Esophagus muscularis mucosa (tissue), 4 donors: ENCODE results near the gene TMEM126A. TPM values are rescaled to one million over a fixed set of nuclear protein-coding genes. Genes with fewer than 3 reads are reported as not detected.
"Not testable (repeated sequence)": the region's sequence is repeated elsewhere in the genome, so short reads cannot be mapped to it uniquely, and the experiment has no call there.

Experiments used
- DNase-seq: peaks from one replicate; pipeline ENCODE4 v3.0.0-alpha.2; 2017; ENCODE audit errors: extremely low spot score
- H3K27ac ChIP-seq, 4 donors: fragments of 200-600 bp; sonication (generic); replicated peaks in 1 of 4; 1 replicate in 3 of 4; 2 replicates in 1 of 4; pipeline ENCODE4 v1.5.1; 2016 to 2019; ENCODE audit warnings: mild to moderate bottlenecking in 1 of 4
- H3K27me3 ChIP-seq, 4 donors: fragments of 200-600 bp; sonication (generic); one replicate each; pipeline versions ENCODE4 v1.5.1 to v1.6.0; 2016 to 2019
- H3K36me3 ChIP-seq, 4 donors: fragments of 200-600 bp; sonication (generic); one replicate each; pipeline ENCODE4 v1.5.1; 2016 to 2019
- H3K4me1 ChIP-seq, 4 donors: fragments of 200-600 bp; sonication (generic); one replicate each; pipeline ENCODE4 v1.5.1; 2016 to 2019
- H3K4me3 ChIP-seq, 4 donors: fragments of 200-600 bp; sonication (generic); 1 replicate in 2 of 4; 2 replicates in 2 of 4; pipeline ENCODE4 v1.5.1; 2016 to 2019; ENCODE audit warnings: mild to moderate bottlenecking in 4 of 4, moderate library complexity in 1 of 4
- H3K9me3 ChIP-seq, 4 donors: fragments of 200-600 bp; sonication (generic); 1 replicate in 3 of 4; 2 replicates in 1 of 4; pipeline ENCODE4 v1.5.1; 2016 to 2019
- EP300 ChIP-seq: sonication (generic); formaldehyde crosslinking; IDR thresholded peaks from one replicate; pipeline ENCODE4 v1.6.1; 2017; ENCODE audit warnings: antibody characterized with exemption
- POLR2A ChIP-seq: fragments of 450-650 bp; IDR thresholded peaks from one replicate; pipeline ENCODE4 v1.6.1; 2017; ENCODE audit warnings: antibody characterized with exemption, moderate library complexity, mild to moderate bottlenecking, low read depth
- POLR2AphosphoS5 ChIP-seq, 2 donors: sonication (generic); formaldehyde crosslinking; IDR thresholded peaks; one replicate each; pipeline ENCODE4 v1.6.1; 2017; ENCODE audit warnings: antibody characterized with exemption in 2 of 2
- WGBS: methylation state at CpG from one replicate; pipeline ENCODE4 v1.1.5; 2018; 5-methylcytosine and 5-hydroxymethylcytosine counted together
- intact Hi-C: fragments of 100-400 bp; cut with DNase I; formaldehyde crosslinking; loops from one replicate; pipeline ENCODE4 v1.15.1; 2023
- total RNA-seq, 4 donors: library from RNA; depleted of rRNA; stranded (reverse); fragments of >200 nt; gene quantifications; one replicate each; pipeline versions ENCODE4 v1.1.0 to v1.2.1, GENCODE V29; 2016
- TF ChIP-seq, protein P1 (sequence below), 3 experiments: fragments of 200-600 bp in 2 of 3; fragments of 450-650 bp in 1 of 3; sonication (generic) in 2 of 3; IDR thresholded peaks; one replicate each; pipeline ENCODE4 v1.5.1; 2017 to 2019; ENCODE audit warnings: antibody characterized with exemption in 3 of 3, mild to moderate bottlenecking in 2 of 3, moderate library complexity in 1 of 3

TMEM126A gene
- total RNA-seq = 10 to 100 TPM; 19.0 to 48.6 (median 26.8) TPM

DNA sequence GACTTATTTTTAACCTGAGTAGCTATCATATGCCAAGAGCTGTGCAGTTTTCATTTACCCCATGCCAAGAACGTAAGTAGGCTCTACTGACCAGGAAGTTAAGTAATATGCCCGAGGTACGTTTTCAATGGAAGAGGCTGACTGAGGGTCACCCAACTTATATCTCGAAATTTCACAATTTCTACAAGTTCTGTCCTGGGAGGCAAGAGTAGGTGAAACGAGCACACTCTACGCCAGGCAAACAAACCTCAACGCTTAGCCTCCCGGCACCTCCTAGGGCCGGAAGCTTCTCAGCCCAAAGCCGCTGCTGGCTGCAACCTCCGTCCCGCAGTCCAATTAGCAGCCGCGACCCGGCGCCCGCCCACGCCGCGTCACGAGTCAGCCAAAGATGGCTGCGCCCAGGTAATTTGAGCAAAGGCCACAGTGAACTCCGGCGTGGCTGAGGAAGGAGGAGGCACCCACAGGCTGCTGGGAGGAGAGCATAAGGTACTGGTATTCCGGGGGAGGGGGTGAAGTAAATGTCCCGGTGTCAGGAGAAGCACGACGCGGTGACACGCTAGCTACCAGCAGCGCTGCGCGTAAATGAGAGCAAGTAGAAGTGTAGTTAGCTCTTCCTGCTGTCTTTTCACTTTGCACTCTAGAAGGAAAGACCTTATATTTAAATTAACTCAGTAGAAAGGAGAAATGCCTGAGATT, at the start of gene TMEM126A:
Gene TMEM126A, plus strand, starts transcription at position 364 of the 696 bp plus-strand sequence. CDS start 2,289 bp downstream, outside the sequence.
- Histone ChIP-seq H3K36me3 (peaks cover 0 to 14% (median 3%) of the 10 kb centered on the region in 4 donors), H3K27ac (peak within 1 kb of the TSS; percentile 82 to 86 (median 84)), H3K27me3 (no peaks in the 10 kb centered on the region), H3K4me3 (peak within 1 kb of the TSS; percentile 59 to 82 (median 73)), H3K9me3 (no peaks in the 10 kb centered on the region), H3K4me1 (peaks cover 20 to 25% (median 21%) of the 10 kb centered on the region in 4 donors)
- WGBS = 1% methylated on average over 18 of the region's 33 CpGs
- TF ChIP-seq, protein P1, sequence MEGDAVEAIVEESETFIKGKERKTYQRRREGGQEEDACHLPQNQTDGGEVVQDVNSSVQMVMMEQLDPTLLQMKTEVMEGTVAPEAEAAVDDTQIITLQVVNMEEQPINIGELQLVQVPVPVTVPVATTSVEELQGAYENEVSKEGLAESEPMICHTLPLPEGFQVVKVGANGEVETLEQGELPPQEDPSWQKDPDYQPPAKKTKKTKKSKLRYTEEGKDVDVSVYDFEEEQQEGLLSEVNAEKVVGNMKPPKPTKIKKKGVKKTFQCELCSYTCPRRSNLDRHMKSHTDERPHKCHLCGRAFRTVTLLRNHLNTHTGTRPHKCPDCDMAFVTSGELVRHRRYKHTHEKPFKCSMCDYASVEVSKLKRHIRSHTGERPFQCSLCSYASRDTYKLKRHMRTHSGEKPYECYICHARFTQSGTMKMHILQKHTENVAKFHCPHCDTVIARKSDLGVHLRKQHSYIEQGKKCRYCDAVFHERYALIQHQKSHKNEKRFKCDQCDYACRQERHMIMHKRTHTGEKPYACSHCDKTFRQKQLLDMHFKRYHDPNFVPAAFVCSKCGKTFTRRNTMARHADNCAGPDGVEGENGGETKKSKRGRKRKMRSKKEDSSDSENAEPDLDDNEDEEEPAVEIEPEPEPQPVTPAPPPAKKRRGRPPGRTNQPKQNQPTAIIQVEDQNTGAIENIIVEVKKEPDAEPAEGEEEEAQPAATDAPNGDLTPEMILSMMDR (IDR thresholded peaks at IDR 0.05) = no peak
- TF ChIP-seq POLR2A = peak; percentile 52
- TF ChIP-seq EP300 = no peak
- TF ChIP-seq POLR2AphosphoS5 (IDR thresholded peaks at IDR 0.05) = peak; percentile 90 to 91
- intact Hi-C loops = loop anchor here (2.0 kb wide), 1 partner anchor 19 kb away; the partner anchor contains the start of gene TMEM126B
- DNase-seq = peak; percentile 97

GRCh38 chr11:85599083-85599482, 48.7 kb upstream of the TMEM126A start:
- H3K27me3 ChIP-seq = no peaks in the 10 kb centered on the region
- no peaks in the 10 kb centered on the region for H3K9me3 ChIP-seq
- H3K4me1 ChIP-seq = no peaks in the 10 kb centered on the region
- no peaks in the 10 kb centered on the region for H3K36me3 ChIP-seq
- intact Hi-C loops = loop anchor here (5.0 to 10.0 kb wide), 3 partner anchors 63 to 616 kb away; partner anchors contain the start of gene CCDC83
- H3K4me3 ChIP-seq = no peak overlapping the region
- no peak for DNase-seq
- 69% methylated on average over 5 of the region's 5 CpGs for WGBS
- no peak for TF ChIP-seq EP300
- no peak overlapping the region for H3K27ac ChIP-seq

GRCh38 chr11:85602526-85603213, 45.1 kb upstream of the TMEM126A start:
- H3K27ac ChIP-seq = no peak overlapping the region
- TF ChIP-seq POLR2A (no peak), EP300 (no peak), POLR2AphosphoS5 (IDR thresholded peaks at IDR 0.05) (no peak)
- TF ChIP-seq, protein P1 (IDR thresholded peaks at IDR 0.05) = no peak
- no peaks in the 10 kb centered on the region for H3K4me1 ChIP-seq
- no peak overlapping the region for H3K4me3 ChIP-seq
- intact Hi-C loops = no loop called here
- 96% methylated on average over 2 of the region's 2 CpGs for WGBS
- H3K9me3 ChIP-seq = no peaks in the 10 kb centered on the region
- DNase-seq = no peak
- no peaks in the 10 kb centered on the region for H3K27me3 ChIP-seq
- no peaks in the 10 kb centered on the region for H3K36me3 ChIP-seq

DNA sequence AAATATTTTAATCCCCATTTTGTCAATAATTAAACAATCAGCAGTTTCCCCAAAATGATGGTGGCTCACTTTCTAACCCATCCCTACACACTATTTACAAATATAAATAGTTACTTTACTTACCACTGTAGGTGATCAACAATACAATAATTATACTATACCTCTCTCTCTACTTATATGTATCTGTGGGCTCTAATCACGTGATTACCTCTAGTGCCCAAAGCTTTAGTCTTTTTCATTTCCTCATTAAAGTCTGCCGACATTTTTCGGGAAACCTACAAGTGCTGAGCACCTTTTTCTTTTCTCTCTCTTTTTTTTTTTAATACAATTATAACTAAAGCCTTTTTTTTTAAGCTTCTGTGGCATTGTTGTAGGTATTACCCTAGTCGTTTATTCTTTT, 44.5 kb upstream of the TMEM126A start:
- no peaks in the 10 kb centered on the region for H3K36me3 ChIP-seq
- H3K4me3 ChIP-seq = no peak overlapping the region
- H3K9me3 ChIP-seq = no peaks in the 10 kb centered on the region
- no peak overlapping the region for H3K27ac ChIP-seq
- H3K4me1 ChIP-seq = no peaks in the 10 kb centered on the region
- 95% methylated on average over 4 of the region's 4 CpGs for WGBS
- intact Hi-C loops = no loop called here
- TF ChIP-seq, protein P1 (IDR thresholded peaks at IDR 0.05) = no peak
- TF ChIP-seq EP300 = no peak
- H3K27me3 ChIP-seq = no peaks in the 10 kb centered on the region
- DNase-seq = no peak

GRCh38 chr11:85606237-85606636, 41.5 kb upstream of the TMEM126A start:
- intact Hi-C loops, H3K4me3 ChIP-seq, H3K27me3 ChIP-seq, DNase-seq, H3K36me3 ChIP-seq, H3K4me1 ChIP-seq, H3K9me3 ChIP-seq, H3K27ac ChIP-seq: not testable (repeated sequence)
- WGBS = 98% methylated on average over 3 of the region's 3 CpGs

GRCh38 chr11:85608621-85609020, 39.1 kb upstream of the TMEM126A start:
- DNase-seq, H3K27ac ChIP-seq, intact Hi-C loops, H3K9me3 ChIP-seq, H3K4me3 ChIP-seq, H3K4me1 ChIP-seq, H3K36me3 ChIP-seq, H3K27me3 ChIP-seq: not testable (repeated sequence)

GRCh38 chr11:85609286-85609685, 38.5 kb upstream of the TMEM126A start:
- H3K9me3 ChIP-seq, DNase-seq, H3K4me3 ChIP-seq, H3K36me3 ChIP-seq, intact Hi-C loops, H3K27ac ChIP-seq, H3K27me3 ChIP-seq, H3K4me1 ChIP-seq: not testable (repeated sequence)
- WGBS = 84% methylated on average over 2 of the region's 2 CpGs

DNA sequence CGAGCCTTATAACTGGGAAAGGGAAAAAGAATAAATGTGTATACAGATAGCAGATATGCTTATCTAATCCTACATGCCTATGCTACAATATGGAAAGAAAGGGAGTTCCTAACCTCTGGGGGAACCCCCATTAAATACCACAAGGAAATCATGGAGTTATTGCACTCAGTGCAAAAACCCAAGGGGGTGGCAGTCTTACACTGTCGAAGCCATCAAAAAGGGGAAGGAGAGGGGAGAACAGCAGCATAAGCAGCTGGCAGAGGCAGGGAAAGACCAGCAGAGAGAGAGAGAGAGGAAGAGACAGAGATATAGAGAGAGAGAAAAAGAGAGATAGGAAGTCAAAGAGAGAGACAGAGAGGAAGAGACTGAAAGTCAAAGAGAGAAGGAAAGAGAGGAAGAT, 36.1 kb upstream of the TMEM126A start:
- intact Hi-C loops, H3K27ac ChIP-seq, H3K36me3 ChIP-seq, H3K27me3 ChIP-seq, DNase-seq, H3K4me3 ChIP-seq, H3K4me1 ChIP-seq, H3K9me3 ChIP-seq: not testable (repeated sequence)
- WGBS = 79% methylated on average over 2 of the region's 2 CpGs
